Esophagus squamous epithelium (tissue), 4 donors: ENCODE results near the gene ENGASE.

Experiments
- POLR2A ChIP-seq, 4 donors: fragments of 450-650 bp; IDR thresholded peaks; one replicate each; pipeline ENCODE4 v1.6.1; 2017; ENCODE audit warnings: antibody characterized with exemption in 4 of 4, mild to moderate bottlenecking in 4 of 4, moderate library complexity in 3 of 4
- TF ChIP-seq, protein P1 (sequence below), 6 experiments: fragments of 450-650 bp in 4 of 6; fragments of 200-600 bp in 2 of 6; sonication (generic) in 2 of 6; IDR thresholded peaks; one replicate each; pipeline ENCODE4 v1.5.1; 2016 to 2019; ENCODE audit warnings: antibody characterized with exemption in 6 of 6, mild to moderate bottlenecking in 4 of 6, moderate library complexity in 4 of 6

- TF ChIP-seq POLR2A (IDR thresholded peaks at IDR 0.05) = no peak
- TF ChIP-seq, protein P1, sequence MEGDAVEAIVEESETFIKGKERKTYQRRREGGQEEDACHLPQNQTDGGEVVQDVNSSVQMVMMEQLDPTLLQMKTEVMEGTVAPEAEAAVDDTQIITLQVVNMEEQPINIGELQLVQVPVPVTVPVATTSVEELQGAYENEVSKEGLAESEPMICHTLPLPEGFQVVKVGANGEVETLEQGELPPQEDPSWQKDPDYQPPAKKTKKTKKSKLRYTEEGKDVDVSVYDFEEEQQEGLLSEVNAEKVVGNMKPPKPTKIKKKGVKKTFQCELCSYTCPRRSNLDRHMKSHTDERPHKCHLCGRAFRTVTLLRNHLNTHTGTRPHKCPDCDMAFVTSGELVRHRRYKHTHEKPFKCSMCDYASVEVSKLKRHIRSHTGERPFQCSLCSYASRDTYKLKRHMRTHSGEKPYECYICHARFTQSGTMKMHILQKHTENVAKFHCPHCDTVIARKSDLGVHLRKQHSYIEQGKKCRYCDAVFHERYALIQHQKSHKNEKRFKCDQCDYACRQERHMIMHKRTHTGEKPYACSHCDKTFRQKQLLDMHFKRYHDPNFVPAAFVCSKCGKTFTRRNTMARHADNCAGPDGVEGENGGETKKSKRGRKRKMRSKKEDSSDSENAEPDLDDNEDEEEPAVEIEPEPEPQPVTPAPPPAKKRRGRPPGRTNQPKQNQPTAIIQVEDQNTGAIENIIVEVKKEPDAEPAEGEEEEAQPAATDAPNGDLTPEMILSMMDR (IDR thresholded peaks at IDR 0.05) = no peak
These were observed 38.4 kb upstream of the ENGASE start for GRCh38 chr17:79036181-79036580.
